Spleen (tissue), 11 donors: ENCODE measurements around the gene SLC35E2B. TPM values are rescaled to one million over a fixed set of nuclear protein-coding genes. Genes with fewer than 3 reads are reported as not detected.
A peak's percentile ranks its signal among the peaks of the same experiment; 100 is the strongest.

ENCODE experiments used
- DNase-seq: peaks from one replicate; pipeline ENCODE4 v3.0.0-alpha.2; 2020
- H3K27ac ChIP-seq, 8 donors: fragments of 200-600 bp; sonication (generic) in 7 of 8; 1 replicate in 4 of 8; 2 replicates in 4 of 8; pipeline versions ENCODE4 v1.5.0 to v1.8.0; 2016 to 2021; ENCODE audit warnings: inconsistent platforms in 4 of 8, mild to moderate bottlenecking in 4 of 8, moderate library complexity in 1 of 8
- H3K27me3 ChIP-seq, 7 donors: fragments of 200-600 bp; sonication (generic) in 6 of 7; replicated peaks in 1 of 7; 1 replicate in 4 of 7; 2 replicates in 3 of 7; pipeline versions ENCODE4 v1.5.0 to v1.8.0; 2016 to 2021; ENCODE audit warnings: inconsistent platforms in 3 of 7, mild to moderate bottlenecking in 1 of 7
- H3K36me3 ChIP-seq, 6 donors: fragments of 200-600 bp; sonication (generic) in 5 of 6; 1 replicate in 4 of 6; 2 replicates in 2 of 6; pipeline versions ENCODE4 v1.5.0 to v1.8.0; 2016 to 2021; ENCODE audit warnings: inconsistent platforms in 2 of 6
- H3K4me1 ChIP-seq, 6 donors: fragments of 200-600 bp; sonication (generic) in 5 of 6; 1 replicate in 3 of 6; 2 replicates in 3 of 6; pipeline versions ENCODE4 v1.5.0 to v1.8.0; 2016 to 2021; ENCODE audit warnings: inconsistent platforms in 3 of 6
- H3K4me3 ChIP-seq, 8 donors: fragments of 200-600 bp; sonication (generic) in 7 of 8; 1 replicate in 4 of 8; 2 replicates in 4 of 8; pipeline versions ENCODE4 v1.5.0 to v1.8.0; 2016 to 2021; ENCODE audit warnings: inconsistent platforms in 4 of 8, mild to moderate bottlenecking in 4 of 8, moderate library complexity in 2 of 8
- H3K9me3 ChIP-seq, 8 donors: fragments of 200-600 bp; sonication (generic) in 7 of 8; 1 replicate in 4 of 8; 2 replicates in 4 of 8; pipeline versions ENCODE4 v1.5.0 to v1.8.0; 2016 to 2021; ENCODE audit warnings: inconsistent platforms in 4 of 8
- POLR2A ChIP-seq, 3 donors: fragments of 450-650 bp; IDR thresholded peaks; one replicate each; pipeline ENCODE4 v1.5.1; 2017; ENCODE audit warnings: antibody characterized with exemption in 3 of 3, mild to moderate bottlenecking in 1 of 3
- POLR2AphosphoS5 ChIP-seq, 3 donors: sonication (generic); formaldehyde crosslinking; IDR thresholded peaks; one replicate each; pipeline ENCODE4 v1.5.1; 2017; ENCODE audit warnings: antibody characterized with exemption in 3 of 3
- WGBS, 5 donors: extraction: QIAGEN DNeasy Blood & Tissue Kit in 3 of 5; methylation state at CpG; one replicate each; pipeline versions ENCODE4 v1.1.5 to v1.1.7; 2013 to 2018; 5-methylcytosine and 5-hydroxymethylcytosine counted together
- intact Hi-C: fragments of 100-400 bp; cut with DNase I; formaldehyde crosslinking; loops from one replicate; pipeline ENCODE4 v1.15.0; 2023; ENCODE audit warnings: low total_unique reads
- polyA plus RNA-seq, 3 donors: library from polyadenylated mRNA; stranded (reverse); fragments of 200-250 nt; gene quantifications; one replicate each; pipeline ENCODE4 v1.2.1, GENCODE V29; 2013
- total RNA-seq, 7 donors: library from RNA; depleted of rRNA in 3 of 7; stranded (reverse); fragments of >200 nt in 3 of 7; fragmentation: NEBNext Ultra II Directional in 4 of 7; extraction: Animal tissue kit (Norgen Biotek cat#: 25700) in 4 of 7; gene quantifications; one replicate each; pipeline versions ENCODE4 v1.1.0 to v1.2.1, GENCODE V29; 2016 to 2021
- TF ChIP-seq, protein P1 (sequence below), 11 experiments: fragments of 200-600 bp in 7 of 11; fragments of 450-650 bp in 4 of 11; sonication (generic) in 4 of 11; IDR thresholded peaks in 8 of 11; conservative IDR thresholded peaks in 3 of 11; 1 replicate in 7 of 11; 2 replicates in 4 of 11; pipeline versions ENCODE4 v1.4.0 to v1.8.0; 2016 to 2021; ENCODE audit warnings: antibody characterized with exemption in 11 of 11, inconsistent platforms in 4 of 11, mild to moderate bottlenecking in 1 of 11
- donor health status: healthy with polysubstance abuse.
- donor health status: DM: no; HTN: no; CAD: no; lungs with moderate emphysema.
- donor health status: DM: no; HTN: no; CAD: no.
- donor health status: Bipolar disorder and iron deficiency.
- donor health status: healthy.
- donor health status: DM: no; HTN: no; CAD: no.
- donor health status: DM: yes; HTN: yes; CAD: no.

SLC35E2B gene
- total and polyA plus RNA-seq, 10 donors = 18.3 to 105 (median 55.3) TPM

DNA sequence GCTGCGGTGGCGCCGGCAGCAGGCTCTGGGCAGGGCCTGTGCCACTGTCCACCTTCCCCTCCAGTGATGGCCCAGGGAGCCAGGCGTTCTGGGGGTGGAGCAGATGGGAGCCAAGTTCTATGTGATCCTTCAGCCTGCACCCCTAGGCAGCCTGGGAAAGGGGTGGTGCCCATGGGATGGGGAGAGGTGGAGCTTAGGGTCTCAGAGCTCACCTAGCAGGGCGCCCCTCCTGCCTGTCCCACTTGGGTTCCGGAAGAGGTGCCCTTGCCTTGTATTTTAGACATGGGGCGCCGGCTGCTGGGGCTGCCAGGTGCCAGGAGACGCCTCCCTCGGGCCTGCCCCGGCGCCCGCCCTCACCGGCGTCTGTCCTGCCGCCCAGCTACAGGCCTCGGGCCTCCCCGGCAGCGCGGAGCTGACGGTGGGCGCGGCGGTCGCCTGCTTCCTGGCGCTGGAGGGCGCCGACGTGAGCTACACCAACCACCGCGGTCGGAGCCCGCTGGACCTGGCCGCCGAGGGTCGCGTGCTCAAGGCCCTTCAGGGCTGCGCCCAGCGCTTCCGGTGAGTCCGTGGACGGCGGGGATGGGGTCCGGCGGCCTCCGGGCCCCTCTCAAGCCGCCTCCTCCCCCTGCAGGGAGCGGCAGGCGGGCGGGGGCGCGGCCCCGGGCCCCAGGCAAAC lies 63.7 kb downstream of the SLC35E2B start:
- H3K4me1 ChIP-seq = peaks cover 0 to 46% (median 28%) of the 10 kb centered on the region in 6 donors
- peak overlapping the region; percentile 61 to 91 (median 84) for H3K27ac ChIP-seq
- intact Hi-C loops = no loop called here
- H3K4me3 ChIP-seq = peak overlapping the region; percentile 30 to 71 (median 42)
- peaks cover 0 to 53% (median 7%) of the 10 kb centered on the region in 6 donors for H3K36me3 ChIP-seq
- H3K9me3 ChIP-seq = no peaks in the 10 kb centered on the region
- H3K27me3 ChIP-seq = peaks cover 3 to 45% (median 22%) of the 10 kb centered on the region in 7 donors
- DNase-seq = peak; percentile 90
- TF ChIP-seq POLR2A (IDR thresholded peaks at IDR 0.05) (no peak), POLR2AphosphoS5 (IDR thresholded peaks at IDR 0.05) (peak in 2 of 3 donors; percentile 16)
- TF ChIP-seq, protein P1, sequence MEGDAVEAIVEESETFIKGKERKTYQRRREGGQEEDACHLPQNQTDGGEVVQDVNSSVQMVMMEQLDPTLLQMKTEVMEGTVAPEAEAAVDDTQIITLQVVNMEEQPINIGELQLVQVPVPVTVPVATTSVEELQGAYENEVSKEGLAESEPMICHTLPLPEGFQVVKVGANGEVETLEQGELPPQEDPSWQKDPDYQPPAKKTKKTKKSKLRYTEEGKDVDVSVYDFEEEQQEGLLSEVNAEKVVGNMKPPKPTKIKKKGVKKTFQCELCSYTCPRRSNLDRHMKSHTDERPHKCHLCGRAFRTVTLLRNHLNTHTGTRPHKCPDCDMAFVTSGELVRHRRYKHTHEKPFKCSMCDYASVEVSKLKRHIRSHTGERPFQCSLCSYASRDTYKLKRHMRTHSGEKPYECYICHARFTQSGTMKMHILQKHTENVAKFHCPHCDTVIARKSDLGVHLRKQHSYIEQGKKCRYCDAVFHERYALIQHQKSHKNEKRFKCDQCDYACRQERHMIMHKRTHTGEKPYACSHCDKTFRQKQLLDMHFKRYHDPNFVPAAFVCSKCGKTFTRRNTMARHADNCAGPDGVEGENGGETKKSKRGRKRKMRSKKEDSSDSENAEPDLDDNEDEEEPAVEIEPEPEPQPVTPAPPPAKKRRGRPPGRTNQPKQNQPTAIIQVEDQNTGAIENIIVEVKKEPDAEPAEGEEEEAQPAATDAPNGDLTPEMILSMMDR (IDR thresholded peaks at IDR 0.05 in 8 of 11, conservative IDR thresholded peaks at IDR 0.05 in 3 of 11) = no peak
- WGBS, 5 donors = 29 to 61% (median 32%) methylated on average over 22 to 53 of the region's 53 CpGs

DNA sequence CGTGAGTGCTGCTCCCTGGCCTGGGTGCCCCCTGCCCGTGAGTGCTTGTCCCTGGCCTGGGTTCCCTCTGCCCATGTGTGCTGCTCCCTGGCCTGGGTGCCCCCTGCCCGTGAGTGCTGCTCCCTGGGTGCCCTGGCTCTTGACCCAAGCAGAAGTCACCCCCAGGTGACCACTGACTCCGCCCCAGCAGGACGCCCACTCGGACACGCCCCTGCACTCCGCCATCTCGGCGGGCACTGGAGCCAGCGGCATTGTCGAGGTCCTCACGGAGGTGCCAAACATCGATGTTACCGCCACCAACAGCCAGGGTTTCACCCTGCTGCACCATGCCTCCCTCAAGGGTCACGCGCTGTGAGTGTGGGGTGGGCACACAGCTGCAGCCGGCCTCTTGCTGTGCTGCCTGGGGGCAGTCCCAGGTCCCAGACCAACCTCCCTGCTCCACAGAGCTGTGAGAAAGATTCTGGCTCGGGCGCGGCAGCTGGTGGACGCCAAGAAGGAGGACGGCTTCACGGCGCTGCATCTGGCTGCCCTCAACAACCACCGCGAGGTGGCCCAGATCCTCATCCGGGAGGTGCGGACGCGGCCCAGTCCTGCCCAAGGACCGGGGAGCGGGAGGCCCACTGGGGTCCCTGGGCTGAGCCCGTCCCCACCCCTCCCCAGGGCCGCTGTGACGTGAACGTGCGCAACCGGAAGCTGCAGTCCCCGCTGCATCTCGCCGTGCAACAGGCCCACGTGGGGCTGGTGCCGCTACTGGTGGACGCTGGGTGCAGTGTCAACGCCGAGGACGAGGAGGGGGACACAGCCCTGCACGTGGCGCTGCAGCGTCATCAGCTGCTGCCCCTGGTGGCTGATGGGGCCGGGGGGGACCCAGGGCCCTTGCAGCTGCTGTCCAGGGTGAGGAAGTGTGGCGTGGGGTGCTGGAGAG lies 64.5 kb downstream of the SLC35E2B start:
- peak; percentile 87 for DNase-seq

DNA sequence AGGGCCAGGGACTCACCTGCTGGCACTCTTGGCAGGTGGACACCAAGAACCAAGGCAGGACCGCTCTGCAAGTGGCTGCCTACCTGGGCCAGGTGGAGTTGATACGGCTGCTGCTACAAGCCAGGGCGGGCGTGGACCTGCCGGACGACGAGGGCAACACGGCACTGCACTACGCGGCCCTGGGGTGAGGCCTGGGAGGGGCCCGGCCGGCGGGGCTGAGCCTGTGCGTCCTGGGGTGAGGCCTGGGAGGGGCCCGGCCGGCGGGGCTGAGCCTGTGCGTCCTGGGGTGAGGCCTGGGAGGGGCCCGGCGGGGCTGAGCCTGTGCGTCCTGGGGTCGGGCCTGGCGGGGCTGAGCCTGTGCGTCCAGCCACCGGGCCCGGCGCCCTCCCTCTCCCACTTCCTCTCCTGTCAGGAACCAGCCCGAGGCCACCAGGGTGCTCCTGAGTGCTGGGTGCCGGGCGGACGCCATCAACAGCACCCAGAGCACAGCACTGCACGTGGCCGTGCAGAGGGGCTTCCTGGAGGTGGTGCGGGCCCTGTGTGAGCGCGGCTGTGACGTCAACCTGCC lies 65.2 kb downstream of the SLC35E2B start:
- Histone ChIP-seq H3K4me3 (no peak overlapping the region), H3K36me3 (peaks cover 0 to 62% (median 7%) of the 10 kb centered on the region in 6 donors), H3K27ac (no peak overlapping the region), H3K27me3 (peaks cover 3 to 44% (median 22%) of the 10 kb centered on the region in 7 donors), H3K4me1 (peaks cover 0 to 46% (median 28%) of the 10 kb centered on the region in 6 donors), H3K9me3 (no peaks in the 10 kb centered on the region)
- intact Hi-C loops = no loop called here
- peak; percentile 76 for DNase-seq
- TF ChIP-seq, protein P1 (IDR thresholded peaks at IDR 0.05 in 8 of 11, conservative IDR thresholded peaks at IDR 0.05 in 3 of 11) = no peak
- TF ChIP-seq POLR2AphosphoS5 (IDR thresholded peaks at IDR 0.05) = peak in 1 of 3 donors; percentile 5
- 76 to 91% (median 83%) methylated on average over 10 to 37 of the region's 37 CpGs for whole genome bisulfite sequencing, 5 donors

More for the DNA sequence above, 64.5 kb downstream of the SLC35E2B start:
- peaks cover 3 to 45% (median 22%) of the 10 kb centered on the region in 7 donors for H3K27me3 ChIP-seq
- H3K9me3 ChIP-seq = no peaks in the 10 kb centered on the region
- 92 to 94% (median 93%) methylated on average over 14 to 53 of the region's 53 CpGs for WGBS, 5 donors
- peak overlapping the region in 7 of 8 donors; percentile 68 to 91 (median 84) for H3K27ac ChIP-seq
- peaks cover 0 to 46% (median 28%) of the 10 kb centered on the region in 6 donors for H3K4me1 ChIP-seq
- intact Hi-C loops = no loop called here
- H3K36me3 ChIP-seq = peaks cover 0 to 61% (median 7%) of the 10 kb centered on the region in 6 donors
- H3K4me3 ChIP-seq = peak overlapping the region in 2 of 8 donors; percentile 44 to 71
- TF ChIP-seq POLR2AphosphoS5 (IDR thresholded peaks at IDR 0.05) (peak in 2 of 3 donors; percentile 20 to 47), POLR2A (IDR thresholded peaks at IDR 0.05) (no peak)
